Transverse colon (tissue), 4 donors: ENCODE data around the gene MYO19.

Experiments used
- CTCF ChIP-seq, 5 experiments: fragments of 200-600 bp in 3 of 5; fragments of 450-650 bp in 2 of 5; sonication (generic) in 3 of 5; IDR thresholded peaks; 1 replicate in 2 of 5; 2 replicates in 3 of 5; pipeline ENCODE4 v1.5.1; 2016 to 2017; ENCODE audit warnings: antibody characterized with exemption in 5 of 5, inconsistent platforms in 3 of 5, mild to moderate bottlenecking in 2 of 5, moderate library complexity in 1 of 5
- EP300 ChIP-seq: sonication (generic); formaldehyde crosslinking; IDR thresholded peaks from one replicate; pipeline ENCODE4 v1.6.1; 2017; ENCODE audit warnings: antibody characterized with exemption, low read depth
- POLR2A ChIP-seq: fragments of 450-650 bp; IDR thresholded peaks from one replicate; pipeline ENCODE4 v1.6.1; 2016; ENCODE audit warnings: antibody characterized with exemption, mild to moderate bottlenecking, moderate library complexity
- POLR2AphosphoS5 ChIP-seq, 3 donors: sonication (generic); formaldehyde crosslinking; IDR thresholded peaks; one replicate each; pipeline ENCODE4 v1.6.1; 2016; ENCODE audit warnings: antibody characterized with exemption in 3 of 3

GRCh38 chr17:36553459-36553858 lies 18.8 kb upstream of the MYO19 start:
- TF ChIP-seq CTCF (IDR thresholded peaks at IDR 0.05), result no peak
- TF ChIP-seq POLR2A, result no peak
- no peak for TF ChIP-seq POLR2AphosphoS5 (IDR thresholded peaks at IDR 0.05)
- no peak for TF ChIP-seq EP300
